Kidney (tissue), 14 donors: ENCODE data around the gene RAI1. TPM values are rescaled to one million over a fixed set of nuclear protein-coding genes. Genes with fewer than 3 reads are reported as not detected.

Experiments
- DNase-seq, 5 donors: peaks; one replicate each; pipeline ENCODE4 v3.0.0-alpha.2; 2013 to 2020
- FAIRE-seq: peaks from 2 replicates; lab custom pipeline; 2012; peaks lifted over from hg19 to GRCh38; lab: Jason Lieb, UNC
- H3K27ac ChIP-seq, 2 donors: one replicate each; pipeline ENCODE4 v1.7.0; 2013; ENCODE audit warnings: low read depth in 2 of 2, low read length in 2 of 2, inconsistent platforms in 1 of 2
- H3K27me3 ChIP-seq: one replicate; pipeline ENCODE4 v1.7.1; 2013; ENCODE audit warnings: low read length, inconsistent platforms; ENCODE audit not compliant: control insufficient read depth, insufficient read depth
- H3K36me3 ChIP-seq, 3 donors: one replicate each; pipeline versions ENCODE4 v1.7.0 to v1.7.1; 2013; ENCODE audit warnings: low read length in 3 of 3, control low read depth in 1 of 3, inconsistent platforms in 1 of 3; ENCODE audit not compliant: insufficient read depth in 3 of 3, control insufficient read depth in 2 of 3
- H3K4me1 ChIP-seq, 3 donors: one replicate each; pipeline versions ENCODE4 v1.7.0 to v1.7.1; 2013; ENCODE audit warnings: low read length in 3 of 3, inconsistent platforms in 1 of 3, low read depth in 1 of 3; ENCODE audit not compliant: control insufficient read depth in 2 of 3, insufficient read depth in 2 of 3
- H3K4me3 ChIP-seq, 3 donors: one replicate each; pipeline versions ENCODE4 v1.7.0 to v1.8.1; 2013; ENCODE audit warnings: low read length in 3 of 3, control low read depth in 1 of 3, inconsistent platforms in 1 of 3
- H3K9ac ChIP-seq, 3 donors: one replicate each; pipeline versions ENCODE4 v1.7.0 to v1.7.1; 2013; ENCODE audit warnings: low read length in 3 of 3, control low read depth in 1 of 3, inconsistent platforms in 1 of 3
- H3K9me3 ChIP-seq, 3 donors: one replicate each; pipeline versions ENCODE4 v1.7.0 to v1.7.1; 2013; ENCODE audit warnings: low read length in 3 of 3, control low read depth in 1 of 3, inconsistent platforms in 1 of 3; ENCODE audit not compliant: control insufficient read depth in 2 of 3, insufficient read depth in 1 of 3
- CTCF ChIP-seq: IDR thresholded peaks from 3 replicates; pipeline ENCODE4 v1.5.1; 2012; ENCODE audit warnings: mild to moderate bottlenecking, moderate library complexity, borderline replicate concordance; ENCODE audit not compliant: insufficient read depth; ENCODE audit errors: extremely low read depth
- intact Hi-C: fragments of 100-400 bp; cut with DNase I; formaldehyde crosslinking; loops from one replicate; pipeline ENCODE4 v1.11.1; 2022
- polyA plus RNA-seq: library from polyadenylated mRNA; stranded (reverse); fragments of 350-450 nt; fragmentation: Illumina TruSeq; extraction: RNeasy Lipid Tissue Mini Kit (QIAGEN cat#74804); gene quantifications from one replicate; pipeline ENCODE4 v1.2.3, GENCODE V29; 2014; ENCODE audit warnings: low read depth, low replicate concordance; ENCODE audit not compliant: insufficient read depth
- total RNA-seq: library from RNA; stranded (reverse); fragmentation: NEBNext Ultra II Directional; extraction: Animal tissue kit (Norgen Biotek cat#: 25700); gene quantifications from one replicate; pipeline ENCODE4 v1.2.1, GENCODE V29; 2021
- donor health status: control.
- donor health status: control.
- donor health status: control.
- donor health status: control.
- donor health status: control.
- donor health status: DM: yes; HTN: yes; CAD: no.
- donor health status: Normal renal cell carcinoma (clear cell type).

The RAI1 gene
- total and polyA plus RNA-seq, 2 donors from 2014 or later = 6.7 to 50.5 TPM

GRCh38 chr17:17738901-17739300 lies 57.6 kb downstream of the RAI1 start:
- DNase-seq (no peak), FAIRE-seq (no peak)
- intact Hi-C loops = no loop called here
- no peak for TF ChIP-seq CTCF
- Histone ChIP-seq H3K27ac (peak overlapping the region; percentile 9 to 59), H3K4me1 (peaks cover 3 to 29% (median 20%) of the 10 kb centered on the region in 3 donors), H3K4me3 (no peak overlapping the region), H3K27me3 (no peaks in the 10 kb centered on the region), H3K9ac (peak overlapping the region in 2 of 3 donors; percentile 38 to 58), H3K36me3 (no peaks in the 10 kb centered on the region), H3K9me3 (no peaks in the 10 kb centered on the region)

GRCh38 chr17:17739388-17740066 lies 58.3 kb downstream of the RAI1 start:
- Histone ChIP-seq H3K27me3 (no peaks in the 10 kb centered on the region), H3K36me3 (no peaks in the 10 kb centered on the region), H3K4me3 (no peak overlapping the region), H3K9ac (peak overlapping the region in 1 of 3 donors; percentile 25), H3K9me3 (no peaks in the 10 kb centered on the region), H3K4me1 (peaks cover 3 to 29% (median 20%) of the 10 kb centered on the region in 3 donors), H3K27ac (peak overlapping the region; percentile 16 to 59)
- no peak for TF ChIP-seq CTCF
- intact Hi-C loops = no loop called here
- DNase-seq (peak in 1 of 5 donors; percentile 82), FAIRE-seq (no peak)

GRCh38 chr17:17740615-17741348 lies 59.5 kb downstream of the RAI1 start:
- Histone ChIP-seq H3K4me3 (no peak overlapping the region), H3K9ac (peak overlapping the region in 1 of 3 donors; percentile 51), H3K9me3 (no peaks in the 10 kb centered on the region), H3K27ac (peak overlapping the region in 1 of 2 donors; percentile 70), H3K27me3 (no peaks in the 10 kb centered on the region), H3K36me3 (no peaks in the 10 kb centered on the region), H3K4me1 (peaks cover 3 to 29% (median 20%) of the 10 kb centered on the region in 3 donors)
- intact Hi-C loops = no loop called here
- TF ChIP-seq CTCF = no peak
- FAIRE-seq (no peak), DNase-seq (peak in 4 of 5 donors; percentile 74 to 83 (median 80))
